T-helper 1 cell (primary cell): Measurements from ENCODE around the gene RAD51B.

Experiments
- DNase-seq, 5 donors: peaks; one replicate each; pipeline ENCODE4 v3.0.0-alpha.2; 2012 to 2020

The RAD51B gene

GRCh38 chr14:68522510-68523325 is 703.1 kb downstream of the RAD51B start:
- no peak for DNase-seq

- DNase-seq, result no peak
Observed at GRCh38 chr14:68523326-68523610, 703.7 kb downstream of the RAD51B start.

- no peak for DNase-seq
Observed at GRCh38 chr14:68523989-68524725, 704.6 kb downstream of the RAD51B start.

DNA sequence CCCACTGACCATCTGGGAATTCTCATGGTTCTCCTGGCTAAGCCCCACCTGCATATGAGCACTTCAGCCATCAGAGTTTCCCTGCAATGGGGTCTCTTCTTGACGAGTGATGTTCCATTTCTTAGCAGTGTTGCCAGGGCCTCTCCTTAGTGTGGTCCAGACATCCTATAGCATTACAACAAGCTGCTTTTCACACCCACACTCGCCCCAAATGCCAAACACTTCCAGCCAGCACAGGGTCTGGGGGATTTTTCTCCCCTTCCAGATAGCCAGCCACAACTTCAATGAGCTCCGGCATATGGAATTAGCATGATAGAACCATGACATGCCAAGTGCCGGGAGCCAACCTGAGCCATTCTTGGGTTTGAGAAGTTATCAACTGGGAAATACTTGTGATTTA is 705.9 kb downstream of the RAD51B start:
- DNase-seq, result no peak

DNA sequence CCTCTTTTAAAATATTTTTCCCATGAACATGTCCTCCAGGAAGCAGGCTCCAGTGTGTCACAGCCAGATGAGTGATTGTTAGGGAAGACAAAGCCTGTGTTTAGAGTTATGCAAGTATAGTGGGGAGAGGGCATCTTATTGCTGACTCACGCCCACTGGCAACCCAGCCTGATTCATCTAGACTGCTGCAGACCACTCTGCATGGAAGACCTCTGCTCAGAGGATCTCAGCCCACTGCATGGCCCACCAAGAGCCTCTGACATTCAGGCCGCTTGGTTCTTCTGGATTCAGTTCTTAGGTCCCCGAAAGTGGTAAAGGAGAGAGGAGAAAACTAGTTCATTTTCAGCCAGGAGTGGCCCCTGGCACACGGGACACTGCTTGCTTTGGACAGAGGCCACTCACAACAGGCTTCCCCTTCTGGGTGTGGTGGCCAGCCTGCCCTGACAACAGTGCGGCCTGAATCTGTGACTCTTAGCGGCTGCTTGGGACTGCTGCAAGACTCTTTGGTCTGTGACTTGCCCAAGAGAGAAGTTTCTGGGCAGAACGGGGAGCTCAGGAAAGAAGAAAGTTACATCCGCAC is 707.0 kb downstream of the RAD51B start:
- no peak for DNase-seq

DNA sequence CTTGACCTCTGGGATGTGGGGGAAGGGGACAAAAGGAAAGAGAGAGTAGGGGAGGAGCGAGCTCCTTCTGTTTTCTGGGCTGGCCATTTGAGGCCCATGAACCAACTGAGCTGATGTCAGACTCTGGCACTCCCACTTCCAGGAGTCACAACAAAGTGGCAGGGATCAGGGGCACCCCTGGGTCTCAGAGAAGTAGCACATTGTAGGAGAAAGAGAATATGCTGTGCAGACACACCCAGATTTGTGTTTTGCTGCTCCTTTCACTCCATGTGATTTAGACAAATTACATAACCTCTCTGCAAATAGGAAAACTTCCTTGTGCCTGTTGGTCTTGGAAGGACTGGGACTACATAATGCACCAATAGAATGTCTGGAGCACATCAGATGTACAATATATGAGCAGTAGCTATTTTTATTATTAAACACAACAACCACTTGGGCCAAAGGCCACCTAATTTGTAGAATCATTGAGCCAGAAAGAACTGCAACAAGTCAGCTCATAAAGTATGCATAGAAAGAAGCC is 707.8 kb downstream of the RAD51B start:
- DNase-seq, result no peak

DNA sequence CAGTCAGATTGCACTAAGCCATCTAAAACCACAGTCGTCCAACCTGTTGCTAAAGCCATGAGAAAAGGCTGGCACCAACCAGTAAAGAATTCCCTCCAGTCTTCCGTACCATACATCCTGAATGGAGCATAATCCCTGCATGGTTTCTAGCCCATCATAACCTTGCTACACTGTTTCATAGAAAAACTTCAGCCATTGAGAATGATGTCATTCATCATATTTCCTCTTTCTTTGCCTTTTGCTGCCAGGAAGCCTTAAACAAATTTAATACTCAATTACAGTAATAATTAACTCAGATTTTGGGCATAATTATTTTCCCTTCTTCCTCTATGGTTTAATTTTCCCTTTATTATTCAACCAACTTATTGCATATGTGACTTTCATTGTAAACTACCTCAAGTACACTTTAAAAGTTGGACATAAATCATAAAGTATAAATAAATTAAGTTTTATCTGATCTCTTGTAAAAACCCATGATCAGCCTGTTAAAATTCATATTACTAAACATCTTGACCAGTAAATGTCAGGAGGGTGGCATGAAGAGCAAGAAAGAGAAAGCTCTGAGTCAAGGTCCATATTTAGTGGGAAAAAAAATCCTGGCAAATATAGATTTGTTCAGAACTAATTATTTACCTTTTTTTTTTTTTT is 708.6 kb downstream of the RAD51B start:
- no peak for DNase-seq

DNA sequence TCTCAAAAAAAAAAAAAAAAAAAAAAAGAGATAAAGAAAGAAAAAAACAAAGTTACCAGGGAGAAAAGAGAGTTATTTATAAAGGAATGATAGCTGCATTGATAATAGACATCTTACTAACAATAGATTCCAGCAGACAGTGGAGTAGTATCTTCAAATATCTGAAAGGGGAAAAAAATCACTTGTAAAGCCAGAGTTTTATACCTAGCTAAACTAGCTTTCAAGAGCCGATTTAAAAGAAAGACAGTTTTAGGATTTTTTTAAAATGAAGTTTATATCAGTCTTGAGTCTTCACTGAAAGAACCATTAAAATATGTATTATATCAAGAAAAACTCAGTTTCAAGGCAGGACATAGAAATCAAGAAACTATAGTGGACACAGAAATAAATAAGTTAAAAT is 710.9 kb downstream of the RAD51B start:
- no peak for DNase-seq

- DNase-seq, result no peak
Observed at GRCh38 chr14:68532496-68532895, 712.9 kb downstream of the RAD51B start.

DNA sequence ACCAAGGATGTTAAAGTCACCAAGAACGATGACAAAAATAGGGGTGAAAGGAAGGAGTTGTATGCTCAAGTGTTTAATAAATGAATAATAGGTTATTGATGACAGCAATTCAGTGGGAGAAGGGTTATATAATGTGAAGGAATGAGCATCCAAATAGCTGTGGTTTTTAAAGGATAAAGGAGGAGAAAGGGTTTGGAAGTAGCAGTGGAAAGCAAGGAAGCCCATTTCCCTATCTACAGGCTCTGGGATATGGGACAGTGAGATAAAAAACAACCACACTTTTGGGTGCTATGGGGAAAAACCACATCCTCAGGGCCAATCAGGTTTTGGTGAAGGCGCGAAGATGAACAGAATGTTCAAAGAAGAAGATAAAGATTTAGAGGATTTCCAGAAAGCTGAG is 714.7 kb downstream of the RAD51B start:
- no peak for DNase-seq

DNA sequence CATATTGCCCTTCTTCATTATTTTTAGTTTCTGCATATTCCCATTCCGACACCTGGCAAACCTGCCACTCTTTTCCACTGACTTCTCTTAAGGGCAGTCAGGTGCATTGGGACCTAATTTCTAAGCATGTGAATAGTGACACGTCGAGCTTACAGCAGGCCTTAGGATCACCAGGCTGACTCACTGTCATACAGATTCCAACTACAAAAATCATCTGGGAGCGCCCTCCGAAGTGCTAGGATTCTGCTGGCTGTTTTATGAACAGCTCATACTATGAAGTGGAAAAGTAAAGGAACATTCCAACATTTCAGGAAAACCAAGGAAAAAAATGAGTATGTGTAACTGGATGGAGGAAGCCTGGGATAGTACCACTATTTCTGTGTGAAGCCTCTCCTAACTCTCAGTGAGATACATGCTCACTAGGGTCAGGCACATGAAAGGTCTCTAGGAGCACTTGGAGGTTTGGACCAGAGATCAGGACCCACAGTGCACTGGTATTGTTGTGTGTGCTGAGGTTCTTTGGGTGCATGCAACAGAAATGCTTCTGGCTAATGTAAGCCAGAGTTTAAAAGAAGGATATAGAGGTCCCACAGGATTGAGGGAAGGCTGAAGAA is 715.9 kb downstream of the RAD51B start:
- DNase-seq, result no peak

- DNase-seq, result no peak
Observed at GRCh38 chr14:68536018-68536410, 716.4 kb downstream of the RAD51B start.

- no peak for DNase-seq
Observed at GRCh38 chr14:68538639-68539038, 719.1 kb downstream of the RAD51B start.

- no peak for DNase-seq
Observed at GRCh38 chr14:68539241-68539737, 719.7 kb downstream of the RAD51B start.

DNA sequence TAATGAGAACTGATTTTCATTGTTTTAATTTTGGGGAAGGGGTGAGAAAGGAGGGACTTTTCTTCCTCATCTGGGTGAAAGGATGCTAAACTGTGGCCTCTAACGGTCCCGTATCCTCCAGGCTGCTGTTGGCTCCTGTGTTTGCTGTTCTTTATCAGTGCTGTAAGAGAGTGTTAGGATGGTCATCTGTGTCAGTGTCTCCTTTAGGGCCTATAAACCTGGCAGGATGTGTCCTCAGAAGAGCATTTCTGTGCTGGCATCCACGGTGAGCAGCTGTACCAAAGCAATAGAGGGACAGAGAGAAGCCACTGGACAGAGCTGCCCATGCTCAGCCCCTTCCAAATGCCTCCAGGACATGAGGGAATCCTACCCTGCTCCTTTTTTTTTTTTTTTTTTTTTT is 720.2 kb downstream of the RAD51B start:
- no peak for DNase-seq

DNA sequence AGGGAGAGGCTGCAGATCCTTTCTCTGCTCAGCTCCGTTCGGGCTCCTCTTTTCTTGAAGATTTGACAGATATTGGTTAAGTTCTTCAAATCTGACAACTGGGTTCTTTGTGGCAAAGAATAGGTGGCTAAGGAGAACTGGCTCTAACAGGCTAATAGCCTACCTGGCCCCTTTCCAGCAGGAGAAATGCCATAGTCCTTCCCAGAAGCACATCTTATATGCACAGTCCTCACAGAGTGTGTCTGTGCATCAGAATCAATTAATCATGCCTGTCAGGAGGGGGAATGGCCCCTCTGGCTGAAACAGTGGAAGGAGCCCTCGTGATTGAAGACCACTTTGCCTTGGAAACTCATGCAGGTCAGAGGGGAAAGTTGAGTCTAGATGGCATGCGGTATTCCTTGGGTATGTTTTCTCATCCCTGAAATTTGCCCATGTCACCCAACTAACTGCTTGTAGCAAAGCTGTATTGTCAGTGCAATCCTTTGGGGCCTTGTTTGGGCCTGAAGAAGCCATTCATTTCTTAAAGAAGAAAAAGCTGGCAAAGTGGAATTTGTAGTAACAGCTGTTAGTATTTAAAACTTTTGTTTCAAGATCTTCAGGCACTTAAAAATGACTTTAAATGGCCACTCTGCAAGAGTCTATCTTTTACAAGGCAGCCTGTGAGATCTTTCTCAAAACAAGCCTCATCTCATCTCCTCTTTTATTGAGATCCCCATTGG is 721.8 kb downstream of the RAD51B start:
- no peak for DNase-seq

DNA sequence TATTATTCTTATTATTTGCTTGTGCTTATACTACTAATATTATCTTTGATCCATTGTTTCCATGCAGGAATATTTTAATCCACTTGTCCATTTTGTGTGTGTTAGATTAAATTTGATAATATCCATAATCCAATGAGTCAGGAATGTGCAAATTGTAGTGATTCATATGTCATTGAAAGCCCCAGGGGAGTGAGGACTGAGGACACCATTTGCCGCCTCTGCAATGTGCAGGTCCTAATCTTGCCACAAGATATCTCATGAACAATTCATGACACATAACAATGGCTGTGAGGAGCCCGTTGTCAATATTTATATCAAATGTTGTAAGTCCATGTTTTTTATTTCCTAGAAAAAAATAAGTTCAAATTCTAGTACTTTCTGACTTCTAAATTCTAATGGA is 722.8 kb downstream of the RAD51B start:
- DNase-seq, result no peak

GRCh38 chr14:68543516-68543915 is 723.9 kb downstream of the RAD51B start:
- no peak for DNase-seq

- DNase-seq, result no peak
Observed at GRCh38 chr14:68544081-68544892, 724.7 kb downstream of the RAD51B start.

DNA sequence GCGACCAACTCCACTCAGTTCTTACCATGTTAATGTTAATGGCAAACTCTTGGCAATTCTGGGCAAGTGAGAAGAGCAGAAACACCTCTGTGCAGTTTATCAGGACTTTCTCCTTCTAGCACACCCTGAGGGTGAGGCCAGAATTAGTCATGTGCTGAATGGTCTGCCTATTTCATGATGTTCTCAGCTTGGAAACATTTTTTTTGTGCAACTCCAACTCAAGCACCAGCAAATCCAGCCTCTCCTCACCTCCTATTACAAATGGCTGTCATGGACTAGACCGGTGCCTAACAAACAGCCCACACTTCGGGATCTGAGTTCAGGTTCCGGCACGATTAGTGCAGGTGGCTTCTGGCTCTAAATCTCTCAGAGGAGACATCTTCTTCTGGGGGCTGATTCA is 727.3 kb downstream of the RAD51B start:
- no peak for DNase-seq
